HG03460 (cell line): ENCODE data around the gene GAD2.

Experiments
- ATAC-seq: cut with Tn5 transposase; IDR thresholded peaks from one replicate; pipeline ENCODE4 v1.9.1; 2021; ENCODE audit not compliant: unreplicated experiment

The GAD2 gene

GRCh38 chr10:26221541-26221940 is 5.0 kb downstream of the GAD2 start:
- no peak for ATAC-seq

GRCh38 chr10:26222563-26222962 is 6.0 kb downstream of the GAD2 start:
- no peak for ATAC-seq

GRCh38 chr10:26225322-26225721 is 8.7 kb downstream of the GAD2 start:
- no peak for ATAC-seq

GRCh38 chr10:26227786-26228185 is 11.2 kb downstream of the GAD2 start:
- ATAC-seq: no peak

- no peak for ATAC-seq
Observed at GRCh38 chr10:26232174-26232573, 15.6 kb downstream of the GAD2 start.

- no peak for ATAC-seq
Observed at GRCh38 chr10:26235761-26236160, 19.2 kb downstream of the GAD2 start.

GRCh38 chr10:26238378-26238777 is 21.8 kb downstream of the GAD2 start:
- no peak for ATAC-seq

- no peak for ATAC-seq
Observed at GRCh38 chr10:26242706-26243350, 26.3 kb downstream of the GAD2 start.

- no peak for ATAC-seq
Observed at GRCh38 chr10:26243351-26243720, 26.8 kb downstream of the GAD2 start.

GRCh38 chr10:26249681-26250080 is 33.1 kb downstream of the GAD2 start:
- no peak for ATAC-seq

GRCh38 chr10:26251925-26252324 is 35.4 kb downstream of the GAD2 start:
- no peak for ATAC-seq

GRCh38 chr10:26254616-26255015 is 38.0 kb downstream of the GAD2 start:
- no peak for ATAC-seq

- no peak for ATAC-seq
Observed at GRCh38 chr10:26259341-26259740, 42.8 kb downstream of the GAD2 start.

GRCh38 chr10:26269754-26270153 is 53.2 kb downstream of the GAD2 start:
- ATAC-seq: no peak

GRCh38 chr10:26274391-26274790 is 57.8 kb downstream of the GAD2 start:
- ATAC-seq: no peak

- no peak for ATAC-seq
Observed at GRCh38 chr10:26278295-26278694, 61.7 kb downstream of the GAD2 start.

GRCh38 chr10:26290236-26290635 is 73.7 kb downstream of the GAD2 start:
- ATAC-seq: no peak

GRCh38 chr10:26291721-26292480 is 75.3 kb downstream of the GAD2 start:
- no peak for ATAC-seq

GRCh38 chr10:26296360-26296759 is 79.8 kb downstream of the GAD2 start:
- no peak for ATAC-seq

- ATAC-seq: no peak
Observed at GRCh38 chr10:26300001-26300400, 83.4 kb downstream of the GAD2 start.

- ATAC-seq: no peak
Observed at GRCh38 chr10:26303366-26303765, 86.8 kb downstream of the GAD2 start.

- ATAC-seq: no peak
Observed at GRCh38 chr10:26310361-26310760, 93.8 kb downstream of the GAD2 start.
